ENCODE measurements around the gene OR8S1.

GRCh38 chr12:48482930-48483329 is 42.5 kb upstream of the OR8S1 start:
- TF ChIP-seq CTCF (IDR thresholded peaks at IDR 0.05 in 8 of 11, conservative IDR thresholded peaks at IDR 0.05 in 3 of 11) (no peak), POLR2AphosphoS5 (IDR thresholded peaks at IDR 0.05) (no peak), POLR2A (IDR thresholded peaks at IDR 0.05) (no peak)
